ENCODE measurements around the gene MAGI3. TPM values are rescaled to one million over a fixed set of nuclear protein-coding genes. Genes with fewer than 3 reads are reported as not detected.
"Not testable (repeated sequence)": the region's sequence is repeated elsewhere in the genome, so short reads cannot be mapped to it uniquely, and the experiment has no call there.

MAGI3 gene
- total and polyA plus RNA-seq, 8 donors, result 3.5 to 225 (median 49.7) TPM

GRCh38 chr1:113405573-113405972 is 15.3 kb downstream of the MAGI3 start:
- Histone ChIP-seq H3K27ac (no peak overlapping the region), H3K27me3 (no peaks in the 10 kb centered on the region), H3K4me1 (peaks cover 1 to 67% (median 36%) of the 10 kb centered on the region in 4 donors), H3K4me3 (no peak overlapping the region), H3K36me3 (no peaks in the 10 kb centered on the region), H3K9me3 (no peaks in the 10 kb centered on the region)
- TF ChIP-seq EP300 (IDR thresholded peaks at IDR 0.05) (no peak), POLR2A (IDR thresholded peaks at IDR 0.05) (no peak), POLR2AphosphoS5 (IDR thresholded peaks at IDR 0.05) (no peak), CTCF (IDR thresholded peaks at IDR 0.05) (no peak)
- intact Hi-C loops (cut with DNase I; ENCODE audit: low total_unique reads), result no loop called here
- DNase-seq, result no peak
- 42 to 65% (median 56%) methylated on average over 2 of the region's 2 CpGs for WGBS, 5 donors

GRCh38 chr1:113406149-113406548 is 15.8 kb downstream of the MAGI3 start:
- H3K27ac ChIP-seq; H3K36me3 ChIP-seq; H3K4me3 ChIP-seq; DNase-seq; H3K9me3 ChIP-seq; intact Hi-C loops (cut with DNase I; ENCODE audit: low total_unique reads); H3K27me3 ChIP-seq: not testable (repeated sequence)
- 51 to 82% (median 69%) methylated on average over 4 of the region's 4 CpGs for WGBS, 5 donors
- H3K4me1 ChIP-seq, result peaks cover 3 to 67% (median 33%) of the 10 kb centered on the region in 4 donors

- Histone ChIP-seq H3K9me3 (no peaks in the 10 kb centered on the region), H3K36me3 (no peaks in the 10 kb centered on the region), H3K4me3 (no peak overlapping the region), H3K27me3 (no peaks in the 10 kb centered on the region), H3K4me1 (peaks cover 0 to 42% (median 23%) of the 10 kb centered on the region in 4 donors), H3K27ac (no peak overlapping the region)
- no peak for TF ChIP-seq POLR2AphosphoS5 (IDR thresholded peaks at IDR 0.05)
- no peak for TF ChIP-seq EP300 (IDR thresholded peaks at IDR 0.05)
- no peak for TF ChIP-seq CTCF (IDR thresholded peaks at IDR 0.05)
- TF ChIP-seq POLR2A (IDR thresholded peaks at IDR 0.05), result no peak
- intact Hi-C loops (cut with DNase I; ENCODE audit: low total_unique reads), result no loop called here
- no peak for DNase-seq
These were observed 19.0 kb downstream of the MAGI3 start for GRCh38 chr1:113409363-113409762.

- intact Hi-C loops (cut with DNase I; ENCODE audit: low total_unique reads), result not testable (repeated sequence)
- 92 to 99% (median 96%) methylated on average over 4 of the region's 4 CpGs for WGBS, 5 donors
These were observed 21.7 kb downstream of the MAGI3 start for GRCh38 chr1:113412020-113412419.

GRCh38 chr1:113415310-113416070 is 25.2 kb downstream of the MAGI3 start:
- no peak overlapping the region for H3K4me3 ChIP-seq
- no peaks in the 10 kb centered on the region for H3K27me3 ChIP-seq
- no peaks in the 10 kb centered on the region for H3K36me3 ChIP-seq
- H3K9me3 ChIP-seq, result no peaks in the 10 kb centered on the region
- no peak for DNase-seq
- intact Hi-C loops (cut with DNase I; ENCODE audit: low total_unique reads), result no loop called here
- TF ChIP-seq POLR2AphosphoS5 (IDR thresholded peaks at IDR 0.05) (no peak), POLR2A (IDR thresholded peaks at IDR 0.05) (no peak), EP300 (IDR thresholded peaks at IDR 0.05) (no peak), CTCF (IDR thresholded peaks at IDR 0.05) (no peak)
- peak overlapping the region in 1 of 5 donors; percentile 10 for H3K27ac ChIP-seq
- 74 to 80% (median 78%) methylated on average over 6 of the region's 6 CpGs for WGBS, 5 donors
- peaks cover 0 to 24% (median 10%) of the 10 kb centered on the region in 4 donors for H3K4me1 ChIP-seq

More at GRCh38 chr1:113412020-113412419, 21.7 kb downstream of the MAGI3 start:
- not testable (repeated sequence) for H3K4me3 ChIP-seq, H3K27ac ChIP-seq, DNase-seq, H3K36me3 ChIP-seq, H3K9me3 ChIP-seq, H3K27me3 ChIP-seq
- peaks cover 0 to 36% (median 18%) of the 10 kb centered on the region in 4 donors for H3K4me1 ChIP-seq

- H3K4me3 ChIP-seq; H3K9me3 ChIP-seq; DNase-seq; H3K36me3 ChIP-seq; intact Hi-C loops (cut with DNase I; ENCODE audit: low total_unique reads); H3K27me3 ChIP-seq; H3K27ac ChIP-seq: not testable (repeated sequence)
- H3K4me1 ChIP-seq, result peaks cover 0 to 18% (median 7%) of the 10 kb centered on the region in 4 donors
These were observed 25.8 kb downstream of the MAGI3 start for GRCh38 chr1:113416071-113416470.

Measured in stomach (tissue), 9 donors.